IMR-90 (cell line): ENCODE data around the gene TTC28. TPM values are rescaled to one million over a fixed set of nuclear protein-coding genes. Genes with fewer than 3 reads are reported as not detected.

Source experiments
- ATAC-seq: fragments of 200-7000 bp; cut with Tn5 transposase; 2 replicates; pipeline ENCODE4 v1.9.1; 2020; ENCODE audit warnings: low read depth, mild to moderate bottlenecking, moderate library complexity
- BruUV-seq: library from RNA; stranded (reverse); fragments of 400-500 nt; replicated peaks from 2 replicates; lab custom pipeline; 2021; lab: Mats Ljungman, UMichigan
- CTCF ChIA-PET: fragments of 300-600 bp; formaldehyde crosslinking; extraction: SDS; loops from one replicate; lab custom pipeline; 2021; ENCODE audit warnings: antibody characterized with exemption; lab: Yijun Ruan, JAX
- POLR2A ChIA-PET: fragments of 300-600 bp; sonication (Branson Sonifier 250); formaldehyde crosslinking; loops from one replicate; lab custom pipeline; 2022; ENCODE audit warnings: antibody characterized with exemption; ENCODE audit not compliant: unreplicated experiment; lab: Charles Lee
- DNase-seq: peaks from one replicate; pipeline ENCODE4 v3.0.0; 2013
- H2AFZ ChIP-seq: replicated peaks from 2 replicates; pipeline ENCODE3; 2013; ENCODE audit warnings: low read length, mild to moderate bottlenecking; ENCODE audit not compliant: poor library complexity
- H2AK5ac ChIP-seq: 2 replicates; pipeline ENCODE4 v1.6.1; 2013; ENCODE audit warnings: low read depth, low read length, inconsistent platforms
- H2AK9ac ChIP-seq: replicated peaks from 2 replicates; pipeline ENCODE3; 2013; ENCODE audit warnings: mild to moderate bottlenecking, low read depth, low read length, moderate library complexity; ENCODE audit not compliant: poor library complexity
- H2BK120ac ChIP-seq: 2 replicates; pipeline ENCODE4 v1.6.1; 2013; ENCODE audit warnings: low read depth, low read length, inconsistent platforms
- H2BK15ac ChIP-seq: 3 replicates; pipeline ENCODE4 v1.6.1; 2013; ENCODE audit warnings: low read depth, low read length, inconsistent platforms
- H2BK20ac ChIP-seq: 2 replicates; pipeline ENCODE4 v1.6.1; 2013; ENCODE audit warnings: low read depth, mild to moderate bottlenecking, inconsistent platforms, low read length, moderate library complexity
- H2BK5ac ChIP-seq: 2 replicates; pipeline ENCODE4 v1.6.1; 2013; ENCODE audit warnings: mild to moderate bottlenecking, low read depth, low read length, inconsistent platforms; ENCODE audit not compliant: poor library complexity, severe bottlenecking
- H3K14ac ChIP-seq: replicated peaks from 2 replicates; pipeline ENCODE4 v1.6.1; 2013; ENCODE audit warnings: low read depth, low read length, inconsistent platforms
- H3K18ac ChIP-seq: 2 replicates; pipeline ENCODE4 v1.6.1; 2013; ENCODE audit warnings: low read depth, low read length, control low read depth
- H3K23ac ChIP-seq: 2 replicates; pipeline ENCODE4 v1.6.1; 2013; ENCODE audit warnings: low read depth, low read length, inconsistent platforms
- H3K27ac ChIP-seq: 2 replicates; pipeline ENCODE4 v1.5.1; 2013; ENCODE audit warnings: mild to moderate bottlenecking, control low read depth, low read length; ENCODE audit not compliant: insufficient read depth
- H3K27me3 ChIP-seq: 2 replicates; pipeline ENCODE4 v1.6.1; 2013; ENCODE audit warnings: low read length; ENCODE audit not compliant: control insufficient read depth, insufficient read depth
- H3K36me3 ChIP-seq: 2 replicates; pipeline ENCODE4 v1.6.1; 2013; ENCODE audit warnings: low read length, mixed read lengths; ENCODE audit not compliant: control insufficient read depth, insufficient read depth
- H3K4ac ChIP-seq: 2 replicates; pipeline ENCODE4 v1.6.1; 2013; ENCODE audit warnings: low read depth, low read length, inconsistent platforms
- H3K4me1 ChIP-seq: 2 replicates; pipeline ENCODE4 v1.6.1; 2013; ENCODE audit warnings: low read length, mixed read lengths; ENCODE audit not compliant: control insufficient read depth, insufficient read depth
- H3K4me2 ChIP-seq: 2 replicates; pipeline ENCODE4 v1.6.1; 2013; ENCODE audit warnings: low read depth, mild to moderate bottlenecking, control low read depth, low read length, moderate library complexity
- H3K4me3 ChIP-seq: 2 replicates; pipeline ENCODE4 v1.5.1; 2013; ENCODE audit warnings: low read depth, mild to moderate bottlenecking, control low read depth, low read length, moderate library complexity; ENCODE audit not compliant: insufficient read depth
- H3K56ac ChIP-seq: 2 replicates; pipeline ENCODE4 v1.6.1; 2013; ENCODE audit warnings: low read length, inconsistent platforms; ENCODE audit not compliant: insufficient read depth; ENCODE audit errors: extremely low read depth
- H3K79me1 ChIP-seq, 2 experiments: 2 replicates each; pipeline ENCODE4 v1.6.1; 2013; ENCODE audit warnings: low read length in 2 of 2, inconsistent platforms in 1 of 2, low read depth in 1 of 2
- H3K9ac ChIP-seq: 2 replicates; pipeline ENCODE4 v1.6.1; 2013; ENCODE audit warnings: low read depth, low read length, control low read depth
- H3K9me1 ChIP-seq: 2 replicates; pipeline ENCODE4 v1.6.1; 2013; ENCODE audit warnings: low read length, inconsistent platforms; ENCODE audit not compliant: insufficient read depth
- H3K9me3 ChIP-seq: 2 replicates; pipeline ENCODE4 v1.6.1; 2013; ENCODE audit warnings: low read length; ENCODE audit not compliant: control insufficient read depth, insufficient read depth
- H4K20me1 ChIP-seq: 2 replicates; pipeline ENCODE4 v1.6.1; 2013; ENCODE audit warnings: low read length, inconsistent platforms; ENCODE audit not compliant: insufficient read depth
- H4K5ac ChIP-seq: 2 replicates; pipeline ENCODE4 v1.6.1; 2013; ENCODE audit warnings: mild to moderate bottlenecking, low read depth, low read length, control low read depth
- H4K8ac ChIP-seq, 2 experiments: 2 replicates each; pipeline ENCODE4 v1.6.1; 2013; ENCODE audit warnings: low read depth in 2 of 2, low read length in 2 of 2, control low read depth in 1 of 2, inconsistent platforms in 1 of 2
- H4K91ac ChIP-seq: 2 replicates; pipeline ENCODE4 v1.6.1; 2013; ENCODE audit warnings: low read depth, low read length, inconsistent platforms; ENCODE audit not compliant: insufficient read depth
- BHLHE40 ChIP-seq: fragments of 150-350 bp; IDR thresholded peaks from 2 replicates; pipeline ENCODE4 v1.6.1; 2016; ENCODE audit warnings: mild to moderate bottlenecking, low read depth, low read length
- CEBPB ChIP-seq: IDR thresholded peaks from 2 replicates; pipeline ENCODE4 v1.6.1; 2012; ENCODE audit warnings: low read depth, low read length, improper control_type of control experiment
- FOS ChIP-seq: fragments of 150-350 bp; IDR thresholded peaks from 2 replicates; pipeline ENCODE4 v1.6.1; 2016; ENCODE audit warnings: low read depth, low read length
- MAFK ChIP-seq: IDR thresholded peaks from 2 replicates; pipeline ENCODE4 v1.6.1; 2012; ENCODE audit warnings: low read depth, low read length, improper control_type of control experiment
- MXI1 ChIP-seq: IDR thresholded peaks from 2 replicates; pipeline ENCODE4 v1.6.1; 2012; ENCODE audit warnings: low read depth, mild to moderate bottlenecking, low read length, moderate library complexity, borderline replicate concordance
- RCOR1 ChIP-seq: IDR thresholded peaks from 2 replicates; pipeline ENCODE4 v1.6.1; 2012; ENCODE audit warnings: mild to moderate bottlenecking, low read length, improper control_type of control experiment; ENCODE audit not compliant: insufficient replicate concordance
- RFX5 ChIP-seq: IDR thresholded peaks from 2 replicates; pipeline ENCODE4 v1.8.0; 2012; ENCODE audit warnings: low read depth, mild to moderate bottlenecking, low read length, moderate library complexity
- USF2 ChIP-seq: fragments of 150-350 bp; IDR thresholded peaks from 2 replicates; pipeline ENCODE4 v1.6.1; 2017; ENCODE audit warnings: mild to moderate bottlenecking, antibody characterized with exemption, low read length, low read depth
- WGBS, 2 experiments: methylation state at CpG; one replicate each; pipeline versions ENCODE4 v1.1.5 to v1.1.7; 2013; ENCODE audit warnings: missing lambda C conversion rate in 2 of 2; ENCODE audit not compliant: insufficient read length in 1 of 2; ENCODE audit errors: extremely low coverage in 2 of 2; 5-methylcytosine and 5-hydroxymethylcytosine counted together
- dilution Hi-C: fragments of 300-500 bp; cut with HindIII; formaldehyde crosslinking; loops from one replicate; pipeline ENCODE4 v1.14.3; 2018; ENCODE audit warnings: low sequenced_read_pairs; ENCODE audit not compliant: unreplicated experiment
- in situ Hi-C: fragments of 300-500 bp; cut with MboI; formaldehyde crosslinking; loops from 3 replicates; pipeline ENCODE4 v1.14.3; 2019; ENCODE audit warnings: low sequenced_read_pairs, inconsistent platforms, mixed read lengths
- intact Hi-C: fragments of 100-400 bp; cut with micrococcal nuclease; formaldehyde crosslinking; loops from 2 replicates; pipeline ENCODE4 v1.10.0; 2022
- polyA plus RNA-seq, 3 experiments: library from polyadenylated mRNA; depleted of rRNA; stranded (reverse); fragments of >200 nt; gene quantifications; 2 replicates each; pipeline ENCODE4 v1.2.3, GENCODE V29; 2012; ENCODE audit warnings: low replicate concordance in 1 of 3
- total RNA-seq: library from RNA; depleted of rRNA; stranded (reverse); fragments of >200 nt; gene quantifications from 2 replicates; pipeline ENCODE4 v1.2.3, GENCODE V29; 2012
- TF ChIP-seq, protein P1 (sequence below): conservative IDR thresholded peaks from 2 replicates; pipeline ENCODE4 v1.5.1; 2012; ENCODE audit warnings: mild to moderate bottlenecking, low read depth, low read length, improper control_type of control experiment

The TTC28 gene
- total and polyA plus RNA-seq, 2 of the 4 experiments (the other 2 are of a cell fraction): 5.6 to 13.3 TPM

- Histone ChIP-seq H3K36me3 (no peaks in the 10 kb centered on the region), H2AK9ac (no peak overlapping the region), H4K91ac (no peak overlapping the region), H2BK120ac (no peak overlapping the region), H3K27me3 (no peaks in the 10 kb centered on the region), H4K20me1 (no peaks in the 10 kb centered on the region; the same call in 1 of the 2 replicates), H3K4me3 (no peak overlapping the region), H3K18ac (no peak overlapping the region), H2AFZ (no peak overlapping the region), H3K9ac (no peak overlapping the region), H3K56ac (no peak overlapping the region), H2AK5ac (no peak overlapping the region), H2BK5ac (no peak overlapping the region), H3K9me1 (no peaks in the 10 kb centered on the region), H3K79me1 (peaks cover 0 to 3% of the 10 kb centered on the region in 2 experiments; a peak in 2 of 4 replicates), H3K23ac (no peak overlapping the region), H3K4ac (no peak overlapping the region), H3K4me2 (no peak overlapping the region), H3K4me1 (peaks cover 6% of the 10 kb centered on the region; the same call in 1 of the 2 replicates), H3K14ac (no peak overlapping the region), H2BK20ac (no peak overlapping the region), H2BK15ac (no peak overlapping the region), H4K5ac (no peak overlapping the region), H3K27ac (no peak overlapping the region), H4K8ac (no peak overlapping the region), H3K9me3 (no peaks in the 10 kb centered on the region)
- TF ChIP-seq FOS (no peak), USF2 (no peak), RFX5 (no peak), RCOR1 (no peak), MAFK (no peak), BHLHE40 (no peak), CEBPB (no peak), MXI1 (no peak)
- TF ChIP-seq, protein P1, sequence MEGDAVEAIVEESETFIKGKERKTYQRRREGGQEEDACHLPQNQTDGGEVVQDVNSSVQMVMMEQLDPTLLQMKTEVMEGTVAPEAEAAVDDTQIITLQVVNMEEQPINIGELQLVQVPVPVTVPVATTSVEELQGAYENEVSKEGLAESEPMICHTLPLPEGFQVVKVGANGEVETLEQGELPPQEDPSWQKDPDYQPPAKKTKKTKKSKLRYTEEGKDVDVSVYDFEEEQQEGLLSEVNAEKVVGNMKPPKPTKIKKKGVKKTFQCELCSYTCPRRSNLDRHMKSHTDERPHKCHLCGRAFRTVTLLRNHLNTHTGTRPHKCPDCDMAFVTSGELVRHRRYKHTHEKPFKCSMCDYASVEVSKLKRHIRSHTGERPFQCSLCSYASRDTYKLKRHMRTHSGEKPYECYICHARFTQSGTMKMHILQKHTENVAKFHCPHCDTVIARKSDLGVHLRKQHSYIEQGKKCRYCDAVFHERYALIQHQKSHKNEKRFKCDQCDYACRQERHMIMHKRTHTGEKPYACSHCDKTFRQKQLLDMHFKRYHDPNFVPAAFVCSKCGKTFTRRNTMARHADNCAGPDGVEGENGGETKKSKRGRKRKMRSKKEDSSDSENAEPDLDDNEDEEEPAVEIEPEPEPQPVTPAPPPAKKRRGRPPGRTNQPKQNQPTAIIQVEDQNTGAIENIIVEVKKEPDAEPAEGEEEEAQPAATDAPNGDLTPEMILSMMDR: no peak
- intact Hi-C loops (loop anchor here (1.0 to 10.0 kb wide), 6 partner anchors 151 to 712 kb away; no protein-coding TSS in a partner anchor), dilution Hi-C loops (no loop called here), in situ Hi-C loops (loop anchor here (10.0 kb wide), 1 partner anchor 569 kb away; no protein-coding TSS in a partner anchor)
- WGBS, 2 experiments: no CpG with 5 or more reads among the region's 2 CpGs
- peak; percentile 52 for ATAC-seq
- BruUV-seq: no TSS peak
- ChIA-PET POLR2A (no interaction called here), CTCF (interaction anchor here (1.0 to 1.9 kb wide), 2 partner anchors 11 to 543 kb away, joined by 3 to 10 read pairs; no protein-coding TSS in a partner anchor)
- no peak for DNase-seq
Observed at GRCh38 chr22:28594076-28594796, 85.4 kb downstream of the TTC28 start.
